NCI-H1694 treated with DMSO at 0.1 percent for 48 hours (cell line): ENCODE results near the gene GPER1.
"Not testable (repeated sequence)": the region's sequence is repeated elsewhere in the genome, so short reads cannot be mapped to it uniquely, and the experiment has no call there.

Experiments
- DNase-seq: peaks from one replicate; lab custom pipeline; 2025; lab: John Stamatoyannopoulos, UW

Gene GPER1

GRCh38 chr7:1103789-1104515, 16.0 kb downstream of the GPER1 start:
- no peak for DNase-seq

GRCh38 chr7:1104516-1105179, 16.7 kb downstream of the GPER1 start:
- no peak for DNase-seq

- DNase-seq: no peak
These were observed 17.3 kb downstream of the GPER1 start for GRCh38 chr7:1105189-1105588.

GRCh38 chr7:1106063-1106792, 18.3 kb downstream of the GPER1 start:
- DNase-seq: no peak

- DNase-seq: no peak
These were observed 19.0 kb downstream of the GPER1 start for GRCh38 chr7:1106793-1107421.

- DNase-seq: no peak
These were observed 20.5 kb downstream of the GPER1 start for GRCh38 chr7:1108264-1108920.

GRCh38 chr7:1109581-1110310, 21.8 kb downstream of the GPER1 start:
- no peak for DNase-seq

GRCh38 chr7:1110358-1110757, 22.4 kb downstream of the GPER1 start:
- DNase-seq: no peak

- no peak for DNase-seq
These were observed 23.2 kb downstream of the GPER1 start for GRCh38 chr7:1111156-1111555.

GRCh38 chr7:1112109-1112508, 24.2 kb downstream of the GPER1 start:
- DNase-seq: no peak

- DNase-seq: no peak
These were observed 25.0 kb downstream of the GPER1 start for GRCh38 chr7:1112625-1113547.

- no peak for DNase-seq
These were observed 25.6 kb downstream of the GPER1 start for GRCh38 chr7:1113548-1113885.

GRCh38 chr7:1114088-1114487, 26.2 kb downstream of the GPER1 start:
- no peak for DNase-seq

GRCh38 chr7:1114505-1114904, 26.6 kb downstream of the GPER1 start:
- no peak for DNase-seq

GRCh38 chr7:1115171-1116045, 27.5 kb downstream of the GPER1 start:
- DNase-seq: not testable (repeated sequence)

- not testable (repeated sequence) for DNase-seq
These were observed 28.6 kb downstream of the GPER1 start for GRCh38 chr7:1116383-1117008.

GRCh38 chr7:1117321-1117928, 29.5 kb downstream of the GPER1 start:
- no peak for DNase-seq

- DNase-seq: no peak
These were observed 31.3 kb downstream of the GPER1 start for GRCh38 chr7:1119201-1119600.
